GM21529 (cell line): Measurements from ENCODE around the gene ZNF772.
A peak's percentile ranks its signal among the peaks of the same experiment; 100 is the strongest.
"Not testable (repeated sequence)": the region's sequence is repeated elsewhere in the genome, so short reads cannot be mapped to it uniquely, and the experiment has no call there.

Source experiments
- ATAC-seq: cut with Tn5 transposase; IDR thresholded peaks from one replicate; pipeline ENCODE4 v1.9.1; 2021; ENCODE audit not compliant: unreplicated experiment

ZNF772 gene

DNA sequence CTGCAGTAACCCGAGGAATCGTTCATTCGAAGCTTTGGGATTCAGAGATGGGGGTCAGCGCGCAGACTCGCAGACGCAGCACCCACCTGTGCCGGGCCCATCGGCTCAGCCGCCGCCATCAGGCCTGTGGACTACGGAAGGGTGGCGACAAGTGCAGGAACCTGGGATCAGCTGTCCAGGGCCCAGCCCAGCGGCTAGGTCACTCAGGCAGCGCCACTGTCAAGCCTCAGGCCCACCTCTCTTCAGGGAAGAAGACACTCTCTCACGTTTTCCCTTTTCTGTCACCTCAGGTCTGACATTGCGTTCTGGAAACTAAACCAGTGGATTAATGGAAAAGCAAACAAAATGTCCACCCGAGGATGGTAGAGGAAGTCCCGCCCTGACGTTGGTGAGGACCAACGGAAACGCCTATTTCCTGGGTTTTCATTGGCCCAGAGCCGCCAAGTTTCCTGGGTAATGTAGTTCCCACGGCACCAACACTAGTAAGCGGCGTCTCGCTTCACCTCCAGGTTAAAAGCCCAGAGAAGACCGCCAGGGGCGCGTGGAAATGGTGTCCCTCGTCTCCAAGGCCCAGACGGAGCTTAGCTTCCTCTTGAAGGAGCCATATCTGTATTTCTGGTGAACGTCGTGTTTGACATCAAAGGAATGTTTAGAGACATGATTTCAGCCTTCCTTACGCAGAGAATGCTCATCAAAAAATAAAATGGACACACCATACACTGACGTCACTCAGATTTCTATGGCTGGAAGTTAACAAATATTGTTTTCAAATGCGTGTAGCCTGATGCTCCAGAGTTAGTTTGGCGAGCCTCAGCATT lies at the start of gene ZNF772:
ZNF772 (minus strand) TSS at position 376 of the 818 bp plus-strand sequence; CDS start at position 119, 257 bp downstream.
- ATAC-seq, result peak; percentile 98

DNA sequence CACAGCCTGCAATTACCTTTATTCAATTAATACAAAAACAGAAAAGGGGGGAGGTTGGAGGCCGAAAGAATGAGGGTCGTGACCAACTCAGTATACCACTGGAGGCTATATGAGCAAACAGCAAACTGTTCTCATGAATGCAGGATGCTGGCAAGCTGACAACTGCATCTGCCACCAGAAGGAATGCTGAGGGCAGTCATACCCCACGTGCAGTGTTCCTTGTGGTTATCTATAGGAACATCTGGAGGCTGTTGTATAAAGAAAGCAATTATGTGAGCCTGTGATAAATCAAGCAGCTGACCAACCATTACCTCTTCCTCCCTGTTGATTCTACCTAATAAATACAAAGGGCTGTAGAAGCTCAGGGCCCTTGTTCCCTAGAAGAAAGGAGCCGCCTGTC lies 40.7 kb upstream of the ZNF772 start:
- ATAC-seq, result not testable (repeated sequence)

DNA sequence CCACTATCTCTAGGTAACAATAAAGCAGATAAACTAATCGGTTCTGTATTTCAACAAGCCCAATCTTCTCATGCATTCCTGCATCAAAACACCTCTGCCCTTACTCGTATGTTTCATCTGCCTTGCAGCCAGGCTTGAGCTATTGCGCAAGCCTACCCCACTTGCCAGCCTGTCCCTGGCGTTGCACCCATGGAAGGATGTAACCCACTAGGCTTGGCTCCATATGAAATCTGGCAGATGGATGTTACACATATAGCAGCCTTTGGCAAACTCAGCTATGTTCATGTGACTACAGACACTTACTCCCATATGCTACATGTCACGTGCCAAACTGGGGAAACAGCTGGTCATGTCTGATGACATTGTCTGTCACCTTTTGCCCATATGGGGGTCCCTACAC lies 37.9 kb upstream of the ZNF772 start:
- ATAC-seq, result no peak

DNA sequence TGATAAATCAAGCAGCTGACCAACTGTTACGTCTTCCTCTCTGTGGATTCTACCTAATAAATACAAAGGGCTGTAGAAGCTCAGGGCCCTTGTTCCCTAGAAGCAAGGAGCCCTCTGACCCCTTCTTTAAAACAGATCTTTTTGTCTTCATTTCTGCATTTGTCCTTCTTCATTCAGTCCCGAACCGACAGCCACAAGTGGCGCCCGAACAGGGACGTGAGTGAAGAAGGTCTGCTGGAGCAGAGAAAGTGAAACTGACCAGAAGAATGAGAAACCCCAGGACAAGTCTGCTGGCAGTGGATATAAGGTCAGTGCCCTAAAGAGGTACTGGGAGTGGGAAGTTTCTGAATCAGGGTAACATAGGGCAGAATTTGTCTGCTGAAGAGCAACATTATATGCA lies 35.5 kb upstream of the ZNF772 start:
- ATAC-seq, result no peak

DNA sequence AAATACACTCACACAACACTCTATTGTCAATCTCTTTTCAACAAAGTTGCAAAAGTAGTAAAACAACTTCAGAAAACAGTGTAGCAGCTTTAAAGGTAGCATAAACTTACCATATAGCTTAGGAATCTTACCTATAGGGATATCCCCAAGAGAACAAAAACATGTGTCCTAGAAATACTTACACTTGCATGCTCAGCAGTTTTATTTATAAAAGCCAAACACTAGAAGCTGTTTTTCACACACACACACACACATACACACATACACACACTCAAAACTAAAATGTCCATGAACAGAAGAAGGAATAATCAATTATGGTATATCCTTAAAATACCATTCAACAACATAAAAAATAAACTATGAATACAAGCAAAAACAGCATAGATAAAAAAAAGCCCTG lies 34.1 kb upstream of the ZNF772 start:
- no peak for ATAC-seq

DNA sequence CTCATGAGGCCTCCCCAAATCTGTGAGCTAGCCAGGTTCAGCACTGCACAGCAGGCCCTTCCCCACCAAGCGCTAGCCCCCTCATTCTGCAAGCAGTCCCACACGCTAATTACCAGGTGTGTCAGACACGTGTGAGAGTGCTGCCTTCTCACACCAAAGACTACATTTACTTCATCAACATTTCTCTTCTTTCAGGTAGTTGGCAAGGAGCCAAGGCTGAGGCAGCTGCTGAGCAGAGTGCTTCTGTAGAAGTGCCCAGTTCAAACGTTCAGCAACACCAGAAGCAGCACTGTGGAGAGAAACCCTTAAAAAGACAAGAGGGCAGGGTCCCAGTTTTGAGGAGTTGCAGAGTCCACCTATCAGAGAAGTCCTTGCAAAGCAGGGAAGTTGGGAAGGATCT lies 28.8 kb upstream of the ZNF772 start:
- ATAC-seq, result no peak

DNA sequence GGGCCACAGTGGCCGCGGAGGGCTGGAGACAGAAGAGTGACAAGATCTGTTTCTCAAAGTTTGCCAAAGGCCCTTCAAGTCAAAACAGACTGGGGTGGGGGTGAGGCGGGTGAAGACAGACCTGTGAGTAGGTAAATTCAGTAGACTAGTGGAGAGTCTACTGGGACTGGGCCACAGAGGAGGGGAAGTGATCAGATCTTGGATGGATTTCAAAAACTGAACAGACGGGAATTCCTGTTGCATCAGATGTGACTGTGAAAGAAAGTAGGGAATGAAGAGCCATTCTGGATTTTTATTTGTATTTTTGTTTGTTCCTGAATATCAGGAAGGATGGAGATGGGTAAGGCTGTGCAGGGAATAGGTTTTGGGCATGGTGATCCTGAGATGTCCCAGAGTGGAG lies 23.0 kb upstream of the ZNF772 start:
- ATAC-seq, result not testable (repeated sequence)

DNA sequence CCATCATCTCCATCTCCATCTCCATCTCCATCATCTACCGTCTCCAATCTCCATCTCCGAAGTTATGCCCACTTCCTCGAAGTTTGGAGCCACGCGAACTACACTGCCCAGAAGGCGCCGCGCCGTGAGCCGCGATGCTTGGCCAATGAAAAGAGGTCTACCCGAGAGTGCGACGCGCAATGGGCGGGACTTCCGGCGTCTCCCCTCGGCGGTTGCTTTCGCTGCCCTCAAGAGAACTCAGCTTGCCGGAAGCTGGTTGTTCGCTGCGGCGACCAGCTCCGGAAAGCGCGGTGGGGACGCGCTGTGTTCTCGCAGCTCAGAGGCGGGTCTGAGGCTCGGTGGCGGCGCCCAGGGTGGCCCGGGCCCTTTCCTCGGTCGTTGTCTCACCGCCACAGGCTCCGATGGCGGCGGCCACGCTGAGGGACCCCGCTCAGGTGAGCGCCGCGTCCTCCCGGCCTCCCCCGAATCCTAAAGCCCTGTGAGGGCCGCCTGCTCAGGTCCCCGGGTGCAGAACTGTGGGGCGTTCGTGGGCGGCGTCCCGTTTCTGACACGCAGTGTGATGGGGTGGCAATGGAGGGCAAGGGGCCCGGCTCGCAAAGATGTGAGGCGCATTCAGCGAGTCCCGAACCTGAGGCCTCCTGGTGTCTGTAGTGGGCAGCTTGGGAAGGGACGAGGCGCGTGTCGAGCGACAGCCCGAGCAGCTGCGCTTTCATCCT lies 22.5 kb upstream of the ZNF772 start, which contains the start of gene ZNF773:
ZNF773 (plus strand) TSS at position 259 of the 716 bp plus-strand sequence; CDS start at position 402, 143 bp downstream.
- ATAC-seq, result peak; percentile 97

DNA sequence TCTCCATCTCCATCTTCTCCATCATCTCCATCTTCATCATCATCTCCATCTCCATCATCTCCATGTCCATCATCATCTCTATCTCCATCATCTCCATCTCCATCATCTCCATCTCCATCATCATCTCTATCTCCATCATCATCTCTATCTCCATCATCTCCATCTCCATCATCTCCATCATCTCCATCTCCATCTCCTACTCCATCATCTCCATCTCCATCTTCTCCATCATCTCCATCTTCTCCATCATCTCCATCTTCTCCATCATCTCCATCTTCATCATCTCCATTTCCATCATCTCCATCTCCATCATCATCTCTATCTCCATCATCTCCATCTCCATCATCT lies 21.9 kb upstream of the ZNF772 start:
- not testable (repeated sequence) for ATAC-seq

DNA sequence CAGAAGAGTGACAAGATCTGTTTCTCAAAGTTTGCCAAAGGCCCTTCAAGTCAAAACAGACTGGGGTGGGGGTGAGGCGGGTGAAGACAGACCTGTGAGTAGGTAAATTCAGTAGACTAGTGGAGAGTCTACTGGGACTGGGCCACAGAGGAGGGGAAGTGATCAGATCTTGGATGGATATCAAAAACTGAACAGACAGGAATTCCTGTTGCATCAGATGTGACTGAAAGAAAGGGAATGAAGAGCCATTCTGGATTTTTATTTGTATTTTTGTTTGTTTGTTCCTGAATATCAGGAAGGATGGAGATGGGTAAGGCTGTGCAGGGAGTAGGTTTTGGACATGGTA lies 10.9 kb upstream of the ZNF772 start:
- ATAC-seq, result not testable (repeated sequence)

DNA sequence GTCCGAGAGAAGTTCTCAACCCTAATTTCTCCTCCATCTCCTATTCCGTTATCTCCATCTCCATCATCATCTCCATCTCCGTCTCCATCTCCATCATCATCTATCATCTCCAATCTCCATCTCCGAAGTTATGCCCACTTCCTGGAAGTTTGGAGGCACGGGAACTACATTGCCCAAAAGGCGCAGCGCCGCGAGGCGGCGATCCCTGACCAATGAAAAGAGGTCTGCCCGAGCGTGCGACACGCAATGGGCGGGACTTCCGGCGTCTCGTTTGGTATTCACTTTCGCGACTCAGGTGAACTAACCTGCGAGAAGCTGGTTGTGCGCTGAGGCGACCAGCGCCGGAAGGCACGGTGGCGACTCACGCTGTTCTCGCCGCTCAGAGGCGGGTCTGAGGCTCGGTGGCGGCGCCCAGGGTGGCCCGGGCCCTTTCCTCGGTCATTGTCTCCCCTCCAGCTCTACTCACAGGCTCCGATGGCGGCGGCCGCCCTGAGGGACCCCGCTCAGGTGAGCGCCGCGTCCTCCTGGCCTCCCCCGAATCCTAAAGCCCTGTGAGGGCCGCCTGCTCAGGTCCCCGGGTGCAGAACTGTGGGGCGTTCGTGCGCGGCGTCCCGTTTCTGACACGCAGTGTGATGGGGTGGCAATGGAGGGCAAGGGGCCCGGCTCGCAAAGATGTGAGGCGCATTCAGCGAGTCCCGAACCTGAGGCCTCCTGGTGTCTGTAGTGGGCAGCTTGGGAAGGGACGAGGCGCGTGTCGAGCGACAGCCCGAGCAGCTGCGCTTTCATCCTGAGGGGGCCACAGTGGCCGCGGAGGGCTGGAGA lies 10.3 kb upstream of the ZNF772 start, which contains the start of gene ZNF419:
ZNF419 (plus strand) TSS at position 274 of the 822 bp plus-strand sequence; CDS start at position 475, 201 bp downstream.
- peak; percentile 92 for ATAC-seq

DNA sequence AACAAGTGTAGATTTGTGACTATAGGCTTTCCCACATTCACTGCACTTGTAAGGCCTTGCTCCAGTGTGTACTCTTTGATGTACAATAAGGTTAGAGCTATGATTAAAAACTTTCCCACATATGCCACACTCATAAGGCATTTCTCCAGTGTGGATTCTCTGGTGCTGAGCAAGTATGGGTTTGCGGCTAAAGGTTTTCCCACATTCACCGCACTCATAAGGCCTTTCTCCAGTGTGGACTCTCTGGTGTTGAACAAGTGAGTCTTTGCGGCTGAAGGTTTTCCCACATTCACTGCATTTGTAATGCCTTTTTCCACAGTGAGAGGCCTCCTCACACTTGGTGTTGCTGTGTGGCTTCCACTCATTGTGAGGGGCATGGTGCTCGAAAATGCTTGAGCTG lies 3.7 kb downstream of the ZNF772 start:
- ATAC-seq, result no peak

DNA sequence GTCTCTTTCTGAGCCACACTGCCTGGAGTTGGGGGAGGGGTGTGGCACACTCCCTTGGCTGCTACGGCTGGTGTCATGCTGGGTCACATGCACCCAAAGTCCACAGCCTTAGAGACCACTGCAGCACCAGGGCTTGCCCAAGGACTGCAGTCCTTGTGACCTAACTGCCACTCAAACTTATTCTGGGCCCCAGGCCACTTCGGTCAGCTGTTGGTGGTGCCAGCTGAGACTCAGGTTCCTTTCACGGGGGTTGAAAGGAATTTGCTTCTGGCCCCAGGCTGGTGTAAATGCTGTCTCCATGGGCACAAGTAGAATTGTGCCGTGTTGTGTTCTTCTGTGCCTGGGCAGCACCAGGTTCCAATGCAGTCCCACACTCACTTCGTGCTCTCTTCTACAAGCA lies 10.9 kb downstream of the ZNF772 start:
- ATAC-seq, result no peak

DNA sequence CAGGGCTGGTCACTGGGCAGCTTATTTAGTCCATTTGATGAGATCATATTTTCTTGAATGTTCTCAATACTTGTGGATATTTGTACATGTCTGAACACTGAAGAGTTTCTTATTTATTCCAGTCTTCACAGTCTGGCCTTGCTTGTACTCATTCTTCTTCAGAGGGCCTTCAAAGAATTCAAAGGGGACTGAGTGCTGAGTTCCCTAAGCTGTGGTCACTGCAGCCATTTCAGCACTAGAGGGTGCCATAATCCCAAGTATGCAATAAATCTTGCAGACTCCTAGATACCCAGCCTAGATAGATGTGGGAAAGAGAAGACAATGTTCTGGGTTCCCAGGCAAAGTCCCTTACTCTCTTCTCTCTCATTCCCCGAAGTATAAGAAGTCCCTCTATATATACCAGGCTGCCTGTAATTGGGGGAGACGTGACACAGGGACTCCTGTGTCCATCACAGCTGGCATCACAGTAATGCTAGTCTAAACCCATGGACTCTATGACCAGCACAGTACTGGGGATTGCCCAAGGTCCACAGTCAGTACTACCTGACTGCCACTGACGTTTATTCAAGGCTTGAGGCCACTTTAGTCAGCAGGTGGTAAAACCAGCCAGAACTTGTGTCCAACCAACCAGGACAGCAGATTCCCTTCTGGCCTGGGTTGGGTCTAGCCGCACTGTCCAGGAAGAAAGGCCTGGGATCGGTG lies 11.5 kb downstream of the ZNF772 start:
- no peak for ATAC-seq

DNA sequence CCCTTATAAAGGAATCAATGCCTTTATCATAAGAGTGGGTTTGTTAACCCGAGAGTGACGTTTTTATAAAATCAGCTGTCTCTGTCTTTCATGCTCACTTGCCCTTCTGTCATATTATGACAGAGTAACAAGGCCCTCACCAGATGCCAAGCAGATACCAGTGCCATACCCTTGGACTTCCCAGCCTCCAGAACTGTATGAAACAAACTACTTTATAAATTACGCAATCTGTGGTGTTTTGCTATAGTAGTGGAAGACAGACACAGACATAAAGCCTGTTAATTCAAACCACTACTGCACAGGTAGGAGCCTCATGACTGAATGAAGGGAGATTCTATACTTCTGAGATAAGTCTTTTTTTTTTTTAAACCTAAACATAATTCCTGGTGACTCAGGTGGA lies 25.1 kb downstream of the ZNF772 start:
- ATAC-seq, result no peak

DNA sequence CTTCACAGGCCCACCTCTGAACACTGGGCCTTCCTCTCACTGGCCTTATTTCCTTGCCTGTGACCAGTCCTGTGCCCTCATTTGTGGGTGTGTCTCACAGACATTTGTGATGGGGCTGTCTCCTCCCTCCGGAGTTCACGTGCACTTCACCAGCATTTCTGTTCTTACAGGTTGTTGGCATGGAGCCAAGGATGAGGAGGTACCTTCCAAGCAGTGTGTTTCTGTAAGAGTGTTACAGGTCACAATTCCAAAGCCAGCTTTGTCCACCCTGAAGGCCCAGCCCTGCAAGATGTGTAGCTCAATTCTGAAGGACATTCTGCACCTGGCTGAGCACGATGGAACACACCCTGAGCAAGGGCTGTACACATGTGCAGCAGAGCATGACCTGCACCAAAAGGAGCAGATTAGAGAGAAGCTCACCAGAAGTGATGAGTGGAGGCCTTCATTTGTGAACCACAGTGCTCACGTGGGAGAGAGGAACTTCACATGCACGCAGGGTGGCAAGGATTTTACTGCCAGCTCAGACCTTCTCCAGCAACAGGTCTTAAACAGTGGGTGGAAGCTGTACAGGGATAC lies 34.2 kb downstream of the ZNF772 start:
- ATAC-seq, result no peak

DNA sequence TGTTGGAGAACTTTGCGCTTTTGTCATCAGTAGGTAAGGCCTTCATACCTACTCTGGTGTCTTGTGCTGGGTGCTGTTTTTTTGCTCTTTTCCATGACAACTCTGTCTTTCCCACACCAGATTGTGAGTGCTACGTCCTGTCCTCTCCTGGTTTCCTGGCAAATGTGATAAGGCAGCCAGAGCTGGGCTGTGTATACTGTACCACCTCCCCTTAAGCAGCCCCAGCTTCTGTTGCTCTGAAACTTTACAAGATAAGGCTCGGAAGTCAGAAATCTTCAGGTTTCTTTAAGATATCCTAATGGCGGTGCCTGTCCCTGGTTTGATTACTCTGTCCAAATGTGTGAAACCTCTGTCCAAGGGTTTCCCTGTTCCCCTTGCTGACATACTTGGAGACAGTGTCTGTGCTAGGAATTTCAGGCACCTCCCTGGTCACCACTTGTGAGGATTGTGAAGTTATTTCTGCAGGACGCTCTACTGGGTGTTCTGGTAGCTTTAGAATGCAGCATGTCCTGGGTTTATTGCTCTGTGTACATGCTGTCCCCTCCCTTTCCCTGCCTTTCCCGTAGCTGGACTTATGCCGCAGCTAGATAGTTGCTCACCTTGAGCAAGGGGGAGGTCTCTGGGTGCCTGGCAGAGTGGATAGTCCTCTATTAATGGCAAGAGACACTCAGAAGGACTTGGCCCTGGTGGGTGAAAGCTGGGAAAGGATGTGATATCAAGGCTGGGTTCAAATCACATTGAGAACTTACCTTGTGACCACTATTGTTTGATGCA lies 35.2 kb downstream of the ZNF772 start:
- no peak for ATAC-seq

DNA sequence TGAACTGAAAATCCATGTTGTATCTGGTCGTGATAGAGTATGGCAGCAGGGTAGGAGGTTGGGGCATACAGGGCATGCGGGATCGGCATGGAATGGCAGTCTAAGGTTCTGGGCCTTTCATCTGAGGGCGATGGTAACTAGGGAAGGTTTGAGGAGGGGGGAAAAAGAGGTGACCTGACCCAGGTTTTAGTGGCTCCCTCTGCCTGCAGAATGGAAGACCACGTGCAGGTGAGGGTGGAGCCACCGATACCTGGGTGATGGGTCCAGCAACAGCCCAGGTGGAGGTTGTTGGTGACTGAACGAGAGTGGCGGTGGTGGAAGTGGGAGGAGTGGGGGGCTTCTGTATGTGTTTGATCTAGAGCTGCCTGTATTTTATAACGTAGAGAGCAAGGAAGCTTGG lies 38.4 kb downstream of the ZNF772 start:
- no peak for ATAC-seq

DNA sequence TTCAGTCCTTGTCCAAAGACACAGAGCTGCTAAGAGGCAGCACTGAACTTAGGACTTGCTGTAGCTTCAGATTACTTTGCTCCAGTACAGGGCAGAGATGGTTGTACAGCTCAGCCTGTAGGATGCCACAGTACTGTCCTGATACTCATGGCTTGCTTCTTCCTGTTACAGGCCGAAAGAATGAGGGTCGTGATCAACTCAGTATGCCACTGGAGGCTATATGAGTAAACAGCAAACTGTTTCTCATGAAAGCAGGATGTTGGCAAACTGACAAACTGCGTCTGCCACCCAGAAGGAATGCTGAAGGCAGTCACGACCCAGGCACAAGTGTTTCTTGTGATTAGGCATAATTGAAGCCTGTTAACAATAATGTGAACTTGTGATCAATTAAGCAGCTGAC lies 39.4 kb downstream of the ZNF772 start:
- no peak for ATAC-seq

DNA sequence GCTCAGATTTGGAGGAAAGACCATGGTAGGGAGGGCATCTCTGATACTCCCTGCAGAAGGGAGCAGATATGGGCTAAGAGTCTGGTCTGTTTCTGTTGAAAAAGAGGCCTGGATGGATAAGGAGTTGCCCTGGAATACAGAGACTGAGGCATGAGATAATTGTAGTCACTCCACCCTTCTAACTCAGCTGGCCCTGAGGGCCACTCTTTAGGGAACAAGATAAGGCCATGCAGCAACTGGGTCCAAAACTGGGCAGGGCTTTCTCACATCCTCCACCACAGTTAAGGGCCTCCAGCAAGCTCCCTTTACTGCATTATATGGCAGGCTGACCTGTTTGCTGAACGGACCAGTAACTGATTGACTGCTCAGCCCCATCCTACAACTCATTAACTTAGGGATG lies 40.9 kb downstream of the ZNF772 start:
- ATAC-seq, result no peak
